M059J (cell line): Measurements from ENCODE around the gene IL16. TPM values are rescaled to one million over a fixed set of nuclear protein-coding genes. Genes with fewer than 3 reads are reported as not detected.
"Not testable (repeated sequence)": the region's sequence is repeated elsewhere in the genome, so short reads cannot be mapped to it uniquely, and the experiment has no call there.

Experiments used
- DNase-seq: peaks from one replicate; pipeline ENCODE4 v3.0.0-alpha.2; 2012; ENCODE audit warnings: low read depth
- total RNA-seq: library from RNA; depleted of rRNA; stranded (reverse); fragments of >200 nt; shearing (Covaris generic); gene quantifications from 2 replicates; pipeline ENCODE4 v1.2.3, GENCODE V29; 2014; rRNA removed

Gene IL16
- total RNA-seq, 1 experiment from 2014 or later = not detected

GRCh38 chr15:81337713-81338157 is 141.1 kb downstream of the IL16 start:
- DNase-seq = no peak

GRCh38 chr15:81338170-81339007 is 141.7 kb downstream of the IL16 start:
- DNase-seq = peak; percentile 82

- no peak for DNase-seq
Measured at GRCh38 chr15:81339321-81339720, 142.6 kb downstream of the IL16 start.

- no peak for DNase-seq
Measured at GRCh38 chr15:81339851-81340250, 143.2 kb downstream of the IL16 start.

GRCh38 chr15:81341351-81341750 is 144.7 kb downstream of the IL16 start:
- no peak for DNase-seq

- no peak for DNase-seq
Measured at GRCh38 chr15:81343371-81343770, 146.7 kb downstream of the IL16 start.

GRCh38 chr15:81346611-81347010 is 149.9 kb downstream of the IL16 start:
- DNase-seq = no peak

GRCh38 chr15:81347910-81348309 is 151.2 kb downstream of the IL16 start:
- DNase-seq = no peak

GRCh38 chr15:81348691-81349090 is 152.0 kb downstream of the IL16 start:
- not testable (repeated sequence) for DNase-seq

GRCh38 chr15:81349271-81349670 is 152.6 kb downstream of the IL16 start:
- DNase-seq = no peak

- DNase-seq = no peak
Measured at GRCh38 chr15:81351651-81352050, 155.0 kb downstream of the IL16 start.

- no peak for DNase-seq
Measured at GRCh38 chr15:81356252-81356651, 159.6 kb downstream of the IL16 start.

GRCh38 chr15:81357180-81357686 is 160.6 kb downstream of the IL16 start:
- DNase-seq = no peak

GRCh38 chr15:81358248-81358647 is 161.6 kb downstream of the IL16 start:
- DNase-seq = no peak

- no peak for DNase-seq
Measured at GRCh38 chr15:81360491-81360890, 163.8 kb downstream of the IL16 start.

- DNase-seq = no peak
Measured at GRCh38 chr15:81361891-81362290, 165.2 kb downstream of the IL16 start.

GRCh38 chr15:81362790-81363189 is 166.1 kb downstream of the IL16 start:
- DNase-seq = no peak

- no peak for DNase-seq
Measured at GRCh38 chr15:81363276-81363675, 166.6 kb downstream of the IL16 start.

Other genes starting within 250 kb of the IL16 start
- gene MESD, start 207.1 kb upstream of the IL16 start, total RNA-seq = 21.3 and 32.9 TPM in 2 replicates
- gene TLNRD1, start 196.0 kb upstream of the IL16 start, total RNA-seq = 4.4 and 9.0 TPM in 2 replicates
- gene CFAP161, start 62.6 kb upstream of the IL16 start, total RNA-seq = not detected in 2 replicates
- 0.71 and 2.0 TPM in 2 replicates for gene STARD5, start 127.3 kb downstream of the IL16 start, total RNA-seq
- not detected in 2 replicates for gene TMC3, start 177.3 kb downstream of the IL16 start, total RNA-seq